Gastroesophageal sphincter (tissue), 3 donors: Measurements from ENCODE around the gene WBP2.

Experiments used
- CTCF ChIP-seq, 4 experiments: fragments of 200-600 bp in 2 of 4; fragments of 450-650 bp in 2 of 4; sonication (generic) in 1 of 4; IDR thresholded peaks; one replicate each; pipeline ENCODE4 v1.5.1; 2017 to 2019; ENCODE audit warnings: antibody characterized with exemption in 4 of 4, mild to moderate bottlenecking in 2 of 4, moderate library complexity in 2 of 4
- EP300 ChIP-seq: sonication (generic); formaldehyde crosslinking; IDR thresholded peaks from one replicate; pipeline ENCODE4 v1.6.1; 2017; ENCODE audit warnings: antibody characterized with exemption, mild to moderate bottlenecking
- POLR2A ChIP-seq, 2 donors: fragments of 450-650 bp; IDR thresholded peaks; one replicate each; pipeline ENCODE4 v1.6.1; 2017; ENCODE audit warnings: antibody characterized with exemption in 2 of 2, mild to moderate bottlenecking in 2 of 2, moderate library complexity in 1 of 2

GRCh38 chr17:75848523-75849278, 6.4 kb downstream of the WBP2 start:
- peak in 3 of 4 experiments; percentile 58 to 69 (median 64) for TF ChIP-seq CTCF (IDR thresholded peaks at IDR 0.05)
- no peak for TF ChIP-seq EP300
- TF ChIP-seq POLR2A (IDR thresholded peaks at IDR 0.05): no peak
